Endothelial cell of hepatic sinusoid (primary cell): ENCODE data around the gene GPNMB.

Source experiments
- in situ Hi-C: cut with HindIII; loops from 2 replicates; pipeline ENCODE4 v1.10.0; 2017; ENCODE audit warnings: low sequenced_read_pairs

Gene GPNMB

DNA sequence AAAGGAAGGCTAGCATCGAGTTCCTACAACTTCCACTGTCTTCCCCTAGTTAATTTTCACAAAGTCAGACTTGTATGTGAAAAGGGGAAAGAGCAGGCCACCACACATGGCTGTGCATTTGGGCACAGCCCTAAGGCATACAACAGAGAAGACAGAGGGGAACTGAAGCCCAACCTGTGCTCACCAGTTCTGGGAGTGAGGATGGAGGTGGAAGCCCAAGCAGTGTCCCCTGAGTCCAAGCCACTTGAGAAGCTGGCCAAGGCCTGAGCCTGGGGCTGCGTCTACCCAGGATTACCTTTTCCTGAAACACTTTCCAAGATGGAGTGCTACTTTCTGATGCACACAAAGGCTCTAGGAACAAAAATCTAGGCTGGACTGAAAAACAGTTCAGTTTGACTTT lies 20.3 kb downstream of the GPNMB start:
- in situ Hi-C loops: loop anchor here (10.0 to 25.0 kb wide), 2 partner anchors 72 to 445 kb away; partner anchors contain the start of gene STK31

- in situ Hi-C loops: loop anchor here (10.0 to 25.0 kb wide), 2 partner anchors 73 to 445 kb away; partner anchors contain the start of gene STK31
Observed at GRCh38 chr7:23267357-23267756, 20.8 kb downstream of the GPNMB start.

- in situ Hi-C loops: loop anchor here (10.0 to 25.0 kb wide), 2 partner anchors 73 to 444 kb away; partner anchors contain the start of gene STK31
Observed at GRCh38 chr7:23268167-23268566, 21.6 kb downstream of the GPNMB start.

- in situ Hi-C loops: loop anchor here (10.0 to 25.0 kb wide), 2 partner anchors 74 to 444 kb away; partner anchors contain the start of gene STK31
Observed at GRCh38 chr7:23268746-23269145, 22.2 kb downstream of the GPNMB start.

DNA sequence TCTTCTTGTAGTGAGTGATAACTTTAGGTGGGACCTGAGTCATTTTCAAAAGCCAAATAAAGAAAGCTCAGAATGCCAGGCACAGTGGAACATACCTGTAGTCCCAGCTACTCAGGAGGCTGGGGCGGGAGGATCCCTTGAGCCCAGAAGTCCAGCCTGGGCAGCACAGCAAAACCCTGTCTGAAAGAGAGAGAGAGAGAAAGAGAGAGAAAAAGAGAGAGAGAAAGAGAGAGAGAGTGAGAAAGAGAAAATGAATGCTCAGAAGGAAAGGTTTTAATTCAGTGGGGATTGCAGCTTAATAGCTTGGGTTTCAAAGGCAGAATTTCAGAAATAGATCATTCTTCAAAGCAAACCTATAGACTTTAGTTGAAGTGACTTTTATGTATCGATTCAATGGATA lies 25.7 kb downstream of the GPNMB start:
- in situ Hi-C loops: loop anchor here (5.0 to 25.0 kb wide), 2 partner anchors 70 to 440 kb away; partner anchors contain the start of gene STK31

GRCh38 chr7:23273141-23273599 lies 26.6 kb downstream of the GPNMB start:
- in situ Hi-C loops: loop anchor here (5.0 to 25.0 kb wide), 2 partner anchors 69 to 439 kb away; partner anchors contain the start of gene STK31

DNA sequence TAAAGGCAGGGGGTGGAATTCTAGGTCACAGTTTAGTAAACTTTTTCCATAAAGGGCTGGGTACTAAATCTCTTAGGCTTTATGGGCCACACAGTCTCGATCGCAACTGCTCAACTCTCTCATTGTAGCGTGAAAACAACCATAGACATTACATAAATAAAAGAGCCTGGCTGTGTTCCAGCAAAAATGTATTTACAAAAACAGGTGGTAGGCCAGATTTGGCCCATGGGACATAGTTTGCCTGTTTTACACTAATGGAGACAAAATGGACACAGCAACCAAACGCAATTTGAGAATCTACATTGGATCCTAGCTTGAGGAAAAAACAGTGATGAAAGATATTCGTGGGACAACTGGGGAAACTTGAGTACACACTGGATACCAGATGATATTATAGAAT lies 29.3 kb downstream of the GPNMB start:
- in situ Hi-C loops: no loop called here

- in situ Hi-C loops: no loop called here
Observed at GRCh38 chr7:23276376-23276775, 29.8 kb downstream of the GPNMB start.

DNA sequence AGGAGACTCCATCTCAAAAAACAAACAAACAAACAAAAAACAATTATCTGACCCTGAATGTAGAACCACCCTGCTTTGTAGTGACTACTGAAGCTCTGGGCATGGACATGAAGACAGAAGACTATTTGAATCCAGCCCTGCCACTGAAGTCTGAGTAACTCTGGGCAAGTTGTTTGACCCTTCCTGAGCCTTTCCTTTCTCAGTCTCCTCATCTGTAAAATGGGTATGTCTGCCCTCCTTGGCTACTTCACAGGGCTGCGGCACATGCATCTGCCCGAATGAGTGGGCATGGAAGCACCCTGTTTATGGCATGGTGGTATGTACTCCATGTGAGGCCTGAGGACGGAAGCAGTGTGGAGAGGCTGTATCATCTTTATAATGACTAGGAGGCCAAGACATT lies 30.4 kb downstream of the GPNMB start:
- in situ Hi-C loops: no loop called here

DNA sequence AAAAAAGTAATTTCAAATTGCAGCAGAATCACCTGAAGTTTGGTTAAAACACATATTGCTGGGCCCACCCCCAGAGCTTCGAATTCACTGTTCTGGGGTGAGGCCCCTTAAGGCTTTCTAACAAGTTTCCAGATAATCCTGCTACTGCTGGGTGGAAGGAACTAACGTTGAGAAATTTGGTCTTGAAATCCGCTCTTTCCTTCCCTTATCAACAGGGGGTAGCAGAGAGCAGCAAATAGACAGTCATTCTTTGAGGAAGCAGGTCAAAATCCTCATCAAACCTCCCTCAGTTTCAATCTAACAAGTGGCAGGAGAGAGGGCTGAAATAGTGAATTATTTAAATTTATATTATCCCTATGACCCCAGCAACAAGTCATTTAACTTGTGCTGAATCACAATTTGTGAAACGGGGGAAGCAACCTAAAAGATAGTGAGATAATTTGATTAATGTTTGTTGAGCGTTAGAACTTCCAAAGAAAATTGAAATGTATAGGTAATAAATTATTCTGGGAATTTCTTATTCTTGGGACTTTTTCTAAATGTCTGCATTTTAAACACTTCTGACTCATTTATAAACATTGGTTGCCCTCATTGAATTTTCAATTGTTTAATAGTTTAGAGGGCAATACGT lies 30.9 kb downstream of the GPNMB start:
- in situ Hi-C loops: no loop called here

- in situ Hi-C loops: no loop called here
Observed at GRCh38 chr7:23279819-23280525, 33.4 kb downstream of the GPNMB start.

DNA sequence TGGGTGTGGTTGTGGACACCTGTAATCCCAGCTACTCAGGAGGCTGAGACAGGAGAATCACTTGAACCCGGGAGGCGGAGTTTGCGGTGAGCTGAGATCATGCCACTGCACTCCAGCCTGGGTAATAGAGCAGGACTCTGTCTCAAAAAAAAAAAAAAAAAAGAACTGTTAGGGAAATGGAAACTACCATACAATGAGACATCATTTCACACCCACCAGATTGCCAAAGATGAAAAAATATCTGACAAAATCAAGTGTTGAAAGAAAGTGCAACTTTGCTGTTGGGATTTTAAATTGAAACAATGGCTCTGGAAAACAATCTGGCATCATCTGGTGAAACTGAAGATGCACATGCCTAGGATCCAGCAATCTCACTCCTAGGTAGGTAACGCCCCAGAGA lies 36.5 kb downstream of the GPNMB start:
- in situ Hi-C loops: no loop called here

- in situ Hi-C loops: no loop called here
Observed at GRCh38 chr7:23284871-23285270, 38.3 kb downstream of the GPNMB start.

- in situ Hi-C loops: no loop called here
Observed at GRCh38 chr7:23285657-23286646, 39.4 kb downstream of the GPNMB start.

DNA sequence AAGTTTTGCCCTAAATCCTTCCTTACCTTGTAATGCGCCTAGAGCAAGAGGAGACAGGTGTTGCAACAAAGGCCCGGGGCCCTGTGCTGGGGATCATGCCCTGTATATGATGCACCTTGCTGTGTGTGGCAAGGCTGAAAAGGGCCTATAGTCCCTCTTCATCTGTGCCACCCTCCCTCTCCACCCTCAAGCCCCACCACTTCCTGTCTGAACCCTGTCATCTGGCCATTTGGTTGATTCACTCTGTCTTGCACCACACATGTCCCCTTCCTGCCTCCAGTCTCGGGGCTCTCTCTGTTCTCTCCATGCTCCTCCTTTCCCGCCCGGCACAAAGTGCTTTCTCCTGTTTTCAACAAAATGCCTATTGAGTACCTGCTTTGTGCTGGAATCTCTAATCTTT lies 41.0 kb downstream of the GPNMB start:
- in situ Hi-C loops: no loop called here

DNA sequence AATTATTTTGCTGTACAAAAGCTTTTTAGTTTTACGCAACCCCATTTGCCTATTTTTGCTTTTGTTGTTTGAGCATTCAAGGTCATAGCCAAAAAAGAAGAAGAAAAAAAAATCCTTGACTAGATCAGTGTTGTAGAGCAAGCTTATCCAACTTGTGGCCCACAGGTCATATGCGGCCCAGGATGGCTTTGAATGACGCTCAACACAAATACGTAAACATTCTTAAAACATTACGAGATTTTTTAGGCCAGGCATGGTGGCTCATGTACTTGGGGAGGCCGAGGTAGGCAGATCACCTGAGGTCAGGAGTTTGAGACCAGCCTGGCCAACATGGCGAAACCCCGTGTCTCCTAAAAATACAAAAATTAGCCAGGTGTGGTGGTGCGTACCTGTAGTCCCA lies 44.4 kb downstream of the GPNMB start:
- in situ Hi-C loops: no loop called here

DNA sequence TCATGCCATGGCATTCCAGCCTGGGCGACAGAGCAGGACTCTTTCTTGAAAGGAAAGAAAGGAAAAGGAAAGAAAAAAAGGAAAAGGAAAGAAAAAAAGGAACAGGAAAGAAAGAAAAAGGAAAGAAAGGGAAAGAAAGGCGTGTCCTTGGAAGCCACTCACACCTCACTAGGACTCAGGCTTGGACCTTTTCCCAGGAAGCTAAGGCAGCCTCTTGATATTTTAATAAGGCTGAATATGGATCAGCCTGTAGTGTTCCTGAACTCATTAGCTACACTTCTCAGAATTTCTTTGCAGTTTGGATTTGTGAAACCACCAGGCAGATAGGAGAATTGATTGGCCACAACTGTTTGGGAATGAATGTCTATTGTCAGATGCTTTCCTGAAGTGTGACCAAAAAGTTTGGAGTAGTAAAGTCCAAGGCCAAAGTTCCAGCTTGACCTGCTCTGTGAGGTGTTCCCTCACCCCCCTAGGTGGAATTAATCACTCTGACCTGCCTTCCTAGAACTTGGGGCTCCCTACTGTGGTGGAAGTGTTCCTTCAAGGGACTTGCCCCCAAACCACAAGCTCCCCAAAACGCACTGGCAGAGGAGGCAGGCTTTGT lies 45.5 kb downstream of the GPNMB start:
- in situ Hi-C loops: no loop called here

DNA sequence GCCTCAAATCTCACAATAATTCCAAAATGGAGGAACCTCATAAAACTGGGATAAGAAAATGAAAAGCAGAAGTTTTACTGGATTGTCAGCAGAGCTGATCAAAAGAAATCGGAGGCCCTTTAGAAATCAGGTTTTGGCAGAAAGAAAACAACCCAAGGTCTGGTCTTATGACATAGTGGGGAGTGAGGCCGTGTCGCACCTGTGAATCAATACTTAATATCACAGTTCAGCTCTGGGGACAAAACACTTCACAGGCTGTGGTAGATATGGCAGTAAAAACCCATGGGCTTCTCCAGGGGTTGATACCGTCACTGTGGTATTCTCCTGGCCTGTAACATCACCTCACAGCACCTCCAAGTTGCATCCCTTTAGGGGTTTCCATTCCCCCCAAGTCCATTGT lies 46.0 kb downstream of the GPNMB start:
- in situ Hi-C loops: no loop called here

- in situ Hi-C loops: no loop called here
Observed at GRCh38 chr7:23293500-23294073, 47.0 kb downstream of the GPNMB start.
